ENCODE measurements around the gene HOXA5.

HOXA5 gene

GRCh38 chr7:27182285-27182841 lies 38.9 kb upstream of the HOXA5 start:
- no peak for DNase-seq

- no peak for DNase-seq
These were observed 38.4 kb upstream of the HOXA5 start for GRCh38 chr7:27181795-27182275.

GRCh38 chr7:27180431-27181420 lies 37.2 kb upstream of the HOXA5 start:
- DNase-seq: no peak

- DNase-seq: peak; percentile 88
These were observed 36.3 kb upstream of the HOXA5 start for GRCh38 chr7:27179503-27180430.

- no peak for DNase-seq
These were observed 35.5 kb upstream of the HOXA5 start for GRCh38 chr7:27179030-27179429.

GRCh38 chr7:27178366-27178765 lies 34.9 kb upstream of the HOXA5 start:
- no peak for DNase-seq

- no peak for DNase-seq
These were observed 34.4 kb upstream of the HOXA5 start for GRCh38 chr7:27177795-27178320.

GRCh38 chr7:27176962-27177794 lies 33.7 kb upstream of the HOXA5 start:
- no peak for DNase-seq

GRCh38 chr7:27176524-27176845 lies 33.0 kb upstream of the HOXA5 start:
- DNase-seq: no peak

- no peak for DNase-seq
These were observed 32.4 kb upstream of the HOXA5 start for GRCh38 chr7:27175626-27176523.

- DNase-seq: no peak
These were observed 31.6 kb upstream of the HOXA5 start for GRCh38 chr7:27174874-27175625.

- peak; percentile 72 for DNase-seq
These were observed 30.7 kb upstream of the HOXA5 start, which contains the start of gene HOXA10 for GRCh38 chr7:27173956-27174873. Gene HOXA10 (minus strand): TSS chr7:27174320. CDS start chr7:27174306, 14 bp downstream.

- DNase-seq: peak; percentile 80
These were observed 30.1 kb upstream of the HOXA5 start for GRCh38 chr7:27173511-27173955.

GRCh38 chr7:27172823-27173510 lies 29.5 kb upstream of the HOXA5 start:
- DNase-seq: peak; percentile 73

GRCh38 chr7:27172315-27172774 lies 28.9 kb upstream of the HOXA5 start:
- DNase-seq: peak; percentile 67

GRCh38 chr7:27171637-27172314 lies 28.3 kb upstream of the HOXA5 start:
- DNase-seq: peak; percentile 70

- no peak for DNase-seq
These were observed 27.8 kb upstream of the HOXA5 start for GRCh38 chr7:27171325-27171636.
